ENCODE measurements around the gene SAPCD2. TPM values are rescaled to one million over a fixed set of nuclear protein-coding genes. Genes with fewer than 3 reads are reported as not detected.

SAPCD2 gene
- total RNA-seq, 1 donor from 2014 or later = 1.0 TPM

- Mint-ChIP-seq H3K27ac (ENCODE audit: unreplicated experiment) (no peak overlapping the region), H3K4me3 (ENCODE audit: unreplicated experiment) (no peak overlapping the region)
Observed at GRCh38 chr9:137057545-137057944, 12.8 kb downstream of the SAPCD2 start.

DNA sequence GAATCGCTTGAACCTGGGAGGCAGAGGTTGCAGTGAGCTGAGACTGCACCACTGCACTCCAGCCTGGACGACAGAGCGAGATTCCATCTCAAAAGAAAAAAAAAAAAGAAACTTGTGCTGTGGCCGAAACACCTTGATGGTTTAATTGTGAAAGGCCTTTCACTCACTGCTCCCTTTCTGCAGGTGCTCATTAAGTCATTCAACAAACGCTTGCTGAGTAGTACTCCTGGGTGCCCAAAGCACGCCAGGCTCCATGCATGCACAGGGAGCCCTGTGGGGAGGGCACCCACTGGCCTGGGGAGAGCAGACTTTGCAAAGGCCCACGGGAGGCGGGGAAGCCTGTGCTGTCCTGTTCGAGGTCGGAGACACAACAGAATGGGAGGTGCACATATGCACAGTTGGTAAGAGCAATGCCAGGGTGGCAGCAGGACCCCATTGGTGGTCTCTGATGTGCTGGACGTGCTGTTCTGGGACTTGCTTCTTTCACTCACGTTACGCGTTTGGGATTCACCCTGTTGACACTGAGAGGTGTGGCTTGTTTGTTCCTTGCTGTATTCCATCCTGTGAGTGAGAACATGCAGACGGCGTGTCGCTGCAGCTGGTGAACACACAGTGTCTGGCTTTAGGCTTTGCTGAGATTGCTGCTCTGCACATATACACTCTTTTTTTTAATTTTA is 13.5 kb downstream of the SAPCD2 start:
- H3K27me3 Mint-ChIP-seq (ENCODE audit: unreplicated experiment) = no peaks in the 10 kb centered on the region
- no peak for TF ChIP-seq CTCF (IDR thresholded peaks at IDR 0.05; ENCODE audit: unreplicated experiment)
- no peak for DNase-seq (ENCODE audit: low spot score)
- no peaks in the 10 kb centered on the region for H3K36me3 Mint-ChIP-seq (ENCODE audit: low read depth, unreplicated experiment)
- no peak overlapping the region for H3K4me3 Mint-ChIP-seq (ENCODE audit: unreplicated experiment)
- no peak overlapping the region for H3K27ac Mint-ChIP-seq (ENCODE audit: unreplicated experiment)
- peaks cover 10% of the 10 kb centered on the region for H3K4me1 Mint-ChIP-seq (ENCODE audit: unreplicated experiment)
- H3K9me3 Mint-ChIP-seq (ENCODE audit: unreplicated experiment) = no peaks in the 10 kb centered on the region

More at GRCh38 chr9:137057545-137057944, 12.8 kb downstream of the SAPCD2 start:
- TF ChIP-seq CTCF (IDR thresholded peaks at IDR 0.05; ENCODE audit: unreplicated experiment) = no peak
- peaks cover 2% of the 10 kb centered on the region for H3K27me3 Mint-ChIP-seq (ENCODE audit: unreplicated experiment)
- H3K9me3 Mint-ChIP-seq (ENCODE audit: unreplicated experiment) = no peaks in the 10 kb centered on the region
- H3K36me3 Mint-ChIP-seq (ENCODE audit: low read depth, unreplicated experiment) = no peaks in the 10 kb centered on the region
- peaks cover 10% of the 10 kb centered on the region for H3K4me1 Mint-ChIP-seq (ENCODE audit: unreplicated experiment)
- no peak for DNase-seq (ENCODE audit: low spot score)

GRCh38 chr9:137055385-137056364 is 14.7 kb downstream of the SAPCD2 start:
- Mint-ChIP-seq H3K4me3 (ENCODE audit: unreplicated experiment) (no peak overlapping the region), H3K4me1 (ENCODE audit: unreplicated experiment) (peaks cover 10% of the 10 kb centered on the region), H3K27ac (ENCODE audit: unreplicated experiment) (no peak overlapping the region), H3K27me3 (ENCODE audit: unreplicated experiment) (no peaks in the 10 kb centered on the region), H3K36me3 (ENCODE audit: low read depth, unreplicated experiment) (no peaks in the 10 kb centered on the region), H3K9me3 (ENCODE audit: unreplicated experiment) (no peaks in the 10 kb centered on the region)
- DNase-seq (ENCODE audit: low spot score) = no peak
- TF ChIP-seq CTCF (IDR thresholded peaks at IDR 0.05; ENCODE audit: unreplicated experiment) = no peak

DNA sequence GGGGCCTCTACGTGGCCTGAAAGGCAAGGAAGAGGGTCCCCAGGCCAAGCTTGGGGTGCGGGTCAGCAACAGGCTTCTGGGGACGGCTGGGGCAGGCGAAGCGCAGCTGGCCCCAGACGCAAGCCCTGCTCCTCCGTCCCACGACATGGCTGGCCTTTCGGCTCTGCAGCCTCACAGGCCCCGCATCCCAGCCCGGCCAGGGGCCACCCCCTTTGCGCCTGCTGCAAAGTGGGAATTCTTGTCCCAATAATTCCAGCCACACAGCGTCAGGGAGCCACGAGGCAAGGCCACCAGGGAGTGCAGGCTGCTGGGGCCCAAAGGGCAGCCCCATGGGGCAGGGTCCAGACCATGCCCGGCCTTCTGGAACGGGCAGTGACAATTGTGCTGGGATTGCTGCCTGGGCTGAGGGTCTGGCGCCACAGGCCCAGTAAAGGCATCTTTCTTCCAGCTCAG is 15.4 kb downstream of the SAPCD2 start:
- Mint-ChIP-seq H3K4me1 (ENCODE audit: unreplicated experiment) (peaks cover 10% of the 10 kb centered on the region), H3K27ac (ENCODE audit: unreplicated experiment) (no peak overlapping the region), H3K9me3 (ENCODE audit: unreplicated experiment) (no peaks in the 10 kb centered on the region), H3K36me3 (ENCODE audit: low read depth, unreplicated experiment) (no peaks in the 10 kb centered on the region), H3K4me3 (ENCODE audit: unreplicated experiment) (no peak overlapping the region), H3K27me3 (ENCODE audit: unreplicated experiment) (no peaks in the 10 kb centered on the region)
- DNase-seq (ENCODE audit: low spot score) = no peak
- TF ChIP-seq CTCF (IDR thresholded peaks at IDR 0.05; ENCODE audit: unreplicated experiment) = no peak

Measured in endothelial cell (in vitro differentiated cells).